ENCODE results near the gene RFC2. TPM values are rescaled to one million over a fixed set of nuclear protein-coding genes. Genes with fewer than 3 reads are reported as not detected.

Gene RFC2
- total and polyA plus RNA-seq, 2 of the 8 experiments (the other 6 are each of a cell fraction or from before 2014, with no cell fraction given) = 52.9 to 85.4 TPM

- TF ChIP-seq E2F6 (IDR thresholded peaks at IDR 0.05) (no peak), SP4 (IDR thresholded peaks at IDR 0.05; ENCODE audit: low read length) (no peak)
Measured at GRCh38 chr7:74185636-74186035, 68.6 kb downstream of the RFC2 start (continued).

Measured in H1 (cell line).